Occipital lobe (tissue), 2 donors: ENCODE measurements around the gene HSPA6. TPM values are rescaled to one million over a fixed set of nuclear protein-coding genes. Genes with fewer than 3 reads are reported as not detected.
A peak's percentile ranks its signal among the peaks of the same experiment; 100 is the strongest.
"Not testable (repeated sequence)": the region's sequence is repeated elsewhere in the genome, so short reads cannot be mapped to it uniquely, and the experiment has no call there.

ENCODE experiments used
- DNase-seq: peaks from one replicate; lab custom pipeline; 2025; lab: John Stamatoyannopoulos, UW
- total RNA-seq: library from RNA; depleted of rRNA; stranded (reverse); fragments of >200 nt; gene quantifications from one replicate; pipeline ENCODE4 v1.2.3, GENCODE V29; 2014

The HSPA6 gene
- total RNA-seq, 1 donor from 2014 or later = 0.31 TPM

DNA sequence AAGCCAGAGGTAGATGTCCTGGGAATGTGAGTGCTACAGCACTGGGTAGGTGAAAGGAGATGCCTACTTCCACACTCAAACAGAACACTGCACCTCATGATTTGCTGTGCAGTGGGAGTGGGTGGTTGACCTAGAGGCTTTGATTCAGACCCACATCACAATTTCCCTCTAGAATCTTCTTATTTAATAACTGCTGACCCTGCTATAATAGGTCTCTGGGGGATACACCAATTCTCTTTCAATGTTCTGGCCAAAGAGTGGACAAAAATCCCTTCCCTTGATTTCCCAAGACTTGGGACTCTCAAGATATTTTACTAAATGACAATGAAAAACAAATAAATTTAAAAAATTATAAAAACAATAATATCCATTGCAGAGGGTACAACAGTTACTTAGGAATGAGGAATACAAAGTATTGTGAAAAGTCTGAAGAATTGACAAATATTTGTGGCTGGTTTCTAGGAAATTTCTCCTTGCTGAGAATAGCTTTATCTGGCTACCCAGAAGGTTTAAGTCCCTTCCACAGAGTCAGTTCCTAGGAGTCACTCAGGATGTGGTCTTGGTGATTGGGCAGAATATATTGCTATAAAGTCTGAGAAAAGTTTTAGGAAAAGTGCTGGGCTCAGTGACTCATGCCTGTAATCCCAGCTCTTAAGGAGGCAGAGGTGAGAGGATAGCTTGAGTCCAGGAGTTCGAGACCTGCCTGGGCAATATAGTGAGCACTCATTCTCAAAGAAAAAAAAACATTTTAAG lies 21.5 kb upstream of the HSPA6 start:
- DNase-seq = no peak

DNA sequence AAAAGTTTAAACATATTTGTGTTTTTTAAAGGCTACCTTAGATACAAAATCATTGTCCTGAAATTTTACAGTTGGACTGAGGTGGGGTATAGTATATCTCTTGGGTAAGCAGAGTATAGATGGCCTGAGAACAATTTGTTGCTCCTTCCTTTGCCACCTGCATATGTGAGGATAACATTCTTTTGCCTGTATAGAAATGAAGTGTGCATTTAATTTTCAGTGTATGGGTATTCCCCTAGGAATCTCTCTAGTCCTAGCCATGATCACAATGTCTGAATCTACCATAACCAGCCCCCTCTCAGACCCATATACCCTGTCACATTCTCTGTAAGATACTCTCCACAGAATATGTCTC lies 21.0 kb upstream of the HSPA6 start:
- DNase-seq = no peak

DNA sequence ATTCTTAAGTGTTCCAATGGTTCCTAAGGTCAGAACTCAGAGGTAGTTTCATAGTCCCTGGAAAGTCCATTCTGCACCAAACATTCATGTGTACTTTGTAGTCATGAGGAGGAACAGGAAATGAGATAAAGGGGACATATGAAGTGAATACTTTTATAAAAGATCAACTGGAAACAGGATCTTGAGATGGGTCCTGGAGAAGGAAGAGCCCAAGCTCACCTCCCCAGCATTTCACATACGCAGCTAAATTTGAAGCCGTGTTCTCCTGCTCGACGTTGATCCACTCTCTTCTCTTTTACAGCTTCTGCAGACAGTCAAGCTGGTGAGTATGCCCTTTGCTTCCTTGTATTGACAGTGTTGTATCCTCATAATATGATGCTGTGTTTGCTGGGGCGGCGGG lies 18.7 kb upstream of the HSPA6 start:
- no peak for DNase-seq

DNA sequence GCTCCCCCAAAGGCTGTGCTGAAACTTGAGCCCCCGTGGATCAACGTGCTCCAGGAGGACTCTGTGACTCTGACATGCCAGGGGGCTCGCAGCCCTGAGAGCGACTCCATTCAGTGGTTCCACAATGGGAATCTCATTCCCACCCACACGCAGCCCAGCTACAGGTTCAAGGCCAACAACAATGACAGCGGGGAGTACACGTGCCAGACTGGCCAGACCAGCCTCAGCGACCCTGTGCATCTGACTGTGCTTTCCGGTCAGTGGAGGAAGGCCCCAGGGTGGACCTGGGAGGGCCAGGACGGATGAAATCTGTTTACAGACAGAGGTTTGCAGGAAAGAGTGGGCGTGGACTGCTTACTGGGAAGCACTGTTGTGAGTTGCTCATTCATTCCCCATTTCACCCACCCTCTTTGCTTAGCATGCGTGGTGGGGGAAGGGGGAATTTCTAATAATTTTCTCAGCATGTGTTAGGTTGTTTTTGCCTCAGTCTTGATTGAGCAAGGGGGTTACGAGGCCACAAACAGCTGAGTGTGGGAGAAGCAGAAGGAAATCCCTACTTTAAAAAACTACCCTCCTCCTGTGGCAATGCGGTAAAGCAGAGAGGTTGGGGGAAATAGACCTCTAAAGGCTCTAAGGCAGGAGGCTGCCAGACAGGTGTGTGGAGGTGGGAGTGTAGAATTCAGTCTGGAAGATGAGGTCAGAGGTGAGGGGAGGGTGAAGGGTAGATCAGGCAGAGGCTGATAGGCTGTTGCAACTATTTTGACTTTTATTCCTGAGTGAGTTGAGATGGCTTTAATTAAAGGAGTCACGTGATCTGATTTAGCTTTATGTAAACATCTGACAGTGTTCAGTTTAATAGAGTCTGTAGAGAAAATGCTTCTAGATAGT lies 17.8 kb upstream of the HSPA6 start:
- no peak for DNase-seq

DNA sequence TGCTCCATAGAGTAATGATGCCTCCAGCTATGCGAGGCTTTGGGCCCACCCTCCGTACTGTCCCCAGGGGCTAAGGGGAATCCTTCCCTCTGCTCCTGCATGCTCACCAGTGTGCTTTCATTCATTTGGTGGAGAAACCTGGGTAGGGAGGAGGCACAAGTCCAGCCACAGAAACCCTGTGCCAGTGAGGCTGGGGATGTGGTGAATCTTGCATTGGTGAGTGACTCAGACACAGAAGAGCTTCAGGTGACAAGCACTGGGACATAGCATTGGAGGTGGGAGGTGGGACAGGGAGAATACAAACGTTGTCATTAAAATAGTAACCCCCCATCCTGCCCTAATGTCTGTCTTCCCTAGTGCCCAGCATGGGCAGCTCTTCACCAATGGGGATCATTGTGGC lies 13.9 kb upstream of the HSPA6 start:
- DNase-seq = no peak

DNA sequence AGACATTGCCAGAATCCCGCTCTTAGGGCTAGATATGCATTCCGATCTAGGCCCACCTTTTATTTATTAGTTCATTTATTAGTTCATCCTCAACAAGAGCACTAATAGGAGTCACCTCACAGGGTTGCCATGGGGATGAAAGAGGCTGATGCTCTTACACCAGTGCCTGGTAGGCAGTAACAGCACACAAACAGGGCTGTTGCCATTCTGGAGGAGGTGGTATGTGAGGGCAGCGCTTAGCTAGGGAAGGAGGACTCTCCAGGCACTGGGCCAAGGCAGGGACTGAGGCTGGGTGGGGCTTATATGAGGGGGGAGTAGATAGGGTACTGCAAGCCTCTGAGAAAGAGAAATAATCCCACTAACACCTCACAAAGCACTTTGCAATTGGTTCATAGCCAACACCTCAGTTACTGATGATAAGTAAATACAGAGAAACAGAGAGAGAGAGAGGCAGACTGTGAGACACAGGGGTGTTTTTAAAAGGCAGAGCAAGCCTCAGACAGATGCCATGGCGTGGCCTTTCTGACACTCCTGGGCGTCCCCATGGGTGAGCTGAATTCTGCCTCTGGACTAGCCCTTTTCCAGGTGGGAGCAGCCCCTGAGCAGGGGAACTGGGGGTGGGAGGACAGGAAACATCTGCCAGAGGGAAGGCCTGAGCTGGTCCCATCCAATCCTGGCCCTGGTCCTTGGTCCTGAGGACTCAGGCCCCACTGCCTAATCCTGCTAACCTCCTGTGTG lies 13.2 kb upstream of the HSPA6 start:
- DNase-seq = no peak

DNA sequence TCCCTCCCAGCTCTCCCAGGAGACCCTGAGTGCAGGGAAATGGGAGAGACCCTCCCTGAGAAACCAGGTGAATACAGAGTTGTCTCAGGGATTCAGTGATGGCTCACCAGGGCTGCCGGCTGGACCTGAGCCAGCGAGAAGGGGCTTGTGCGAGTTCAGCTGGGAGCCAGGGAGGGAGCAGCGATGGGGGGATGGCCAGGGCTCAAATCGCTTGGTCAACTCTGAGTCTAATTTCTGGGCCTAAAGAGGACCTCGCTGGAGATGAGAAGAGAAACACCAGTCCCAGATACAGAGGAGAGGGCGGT lies 12.6 kb upstream of the HSPA6 start:
- DNase-seq = no peak

DNA sequence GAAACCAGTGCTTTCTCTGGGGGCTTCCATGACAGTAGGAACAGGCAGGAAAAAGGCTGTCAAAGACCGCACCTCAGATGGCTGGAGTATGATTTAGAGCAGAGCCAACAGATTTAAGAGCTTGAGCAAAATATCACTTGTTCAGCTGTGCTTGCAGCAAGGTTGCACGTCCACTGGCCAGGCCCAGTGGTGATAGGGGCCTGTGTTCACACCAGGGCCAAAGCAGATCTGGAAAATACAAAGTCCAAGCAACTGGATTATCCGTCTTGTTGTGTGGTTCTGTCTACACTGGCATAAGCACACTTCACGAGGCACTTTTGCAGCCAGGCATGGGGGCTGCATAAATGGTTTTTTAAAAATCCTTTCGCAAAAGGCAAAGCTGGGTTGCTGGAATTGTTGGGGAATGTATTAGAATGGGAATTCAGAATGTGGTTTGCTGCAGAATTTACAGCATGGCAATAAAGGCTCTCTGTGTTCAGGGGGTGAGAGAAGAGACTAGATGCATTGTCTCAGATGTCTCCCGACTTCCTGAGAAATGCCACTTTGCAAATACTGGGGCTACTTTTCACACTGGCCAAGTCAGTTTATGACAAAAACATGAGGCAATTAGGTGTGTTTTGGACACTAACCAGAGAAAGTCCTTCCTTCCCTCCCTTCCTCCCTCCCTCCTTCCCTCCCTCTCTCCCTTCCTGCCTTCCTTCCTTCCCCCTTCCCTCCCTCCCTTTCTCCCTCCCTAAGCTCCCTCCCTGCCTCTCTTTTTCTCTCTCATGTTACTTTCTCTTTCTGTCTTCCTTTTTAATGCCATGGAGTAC lies 11.5 kb upstream of the HSPA6 start:
- not testable (repeated sequence) for DNase-seq

DNA sequence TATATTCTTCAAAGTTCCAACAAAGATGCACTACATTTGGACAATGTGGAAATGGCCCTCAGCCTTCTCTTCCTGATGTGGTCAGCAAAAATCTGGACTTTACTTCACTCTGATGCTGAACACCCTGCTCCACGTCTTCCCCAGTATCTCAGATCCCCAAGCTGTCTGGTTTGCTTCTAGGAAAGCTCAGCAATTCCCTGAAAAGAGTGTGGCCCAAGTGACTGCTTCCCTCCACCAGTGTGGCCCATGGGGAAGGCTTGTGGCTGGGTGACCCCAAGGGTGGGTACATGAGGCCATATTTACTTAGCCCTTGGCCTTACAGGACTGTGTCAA lies 10.9 kb upstream of the HSPA6 start:
- DNase-seq = not testable (repeated sequence)

DNA sequence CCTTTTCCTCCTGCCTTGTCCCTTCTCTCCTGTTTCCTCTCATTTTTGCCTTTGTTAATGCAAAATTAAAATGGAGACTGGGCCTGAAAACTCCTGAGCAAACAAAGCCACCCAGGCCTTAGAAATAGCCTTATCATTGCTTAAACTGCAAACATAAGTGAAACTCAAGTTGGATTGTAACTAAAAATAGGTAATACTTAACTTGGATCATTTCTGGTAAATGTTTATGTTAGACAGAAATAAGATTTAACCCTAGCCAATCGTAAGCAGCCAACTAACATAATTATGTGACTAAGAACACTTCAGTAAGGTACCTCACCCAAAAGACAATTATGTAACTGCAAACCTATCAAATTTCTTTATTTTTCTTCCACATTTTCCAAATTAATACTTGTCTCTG lies 10.4 kb upstream of the HSPA6 start:
- DNase-seq = not testable (repeated sequence)

DNA sequence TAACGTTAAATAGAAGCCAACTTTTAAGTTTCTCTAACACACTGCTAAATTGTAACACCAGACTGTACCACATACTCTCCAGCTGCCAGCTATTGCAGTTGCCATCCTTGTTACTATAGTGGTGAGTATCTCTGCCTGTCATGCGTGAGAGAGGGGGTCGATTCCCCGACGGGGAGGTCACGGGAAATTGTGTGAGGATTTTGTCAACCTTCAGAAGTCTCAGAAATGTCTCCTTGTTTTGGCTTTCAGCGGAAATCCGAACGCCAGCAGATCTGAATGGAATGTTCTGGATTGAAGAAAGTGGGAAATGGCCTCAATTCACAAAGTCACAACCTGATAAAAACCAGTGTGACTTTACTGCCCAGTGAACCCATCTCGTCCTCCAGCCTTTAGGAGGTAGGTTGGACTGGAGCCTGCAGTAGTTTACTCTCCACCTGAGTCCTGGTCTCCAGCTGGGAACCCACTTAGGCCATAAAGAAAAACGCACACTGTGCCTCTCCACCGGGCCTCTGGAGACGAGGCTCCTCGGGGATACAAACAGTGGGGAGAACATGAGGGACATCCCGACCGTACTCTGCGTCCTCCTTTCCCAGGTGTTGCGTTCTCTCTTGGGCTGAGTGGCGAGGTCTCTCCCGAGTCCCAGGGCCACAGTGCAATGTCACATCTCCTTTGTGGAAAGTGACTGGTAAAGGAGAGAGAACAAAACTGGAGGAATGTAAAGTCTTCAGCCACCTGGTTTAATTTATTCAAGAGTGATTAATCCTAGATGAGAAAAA lies 1.1 kb upstream of the HSPA6 start:
- not testable (repeated sequence) for DNase-seq

DNA sequence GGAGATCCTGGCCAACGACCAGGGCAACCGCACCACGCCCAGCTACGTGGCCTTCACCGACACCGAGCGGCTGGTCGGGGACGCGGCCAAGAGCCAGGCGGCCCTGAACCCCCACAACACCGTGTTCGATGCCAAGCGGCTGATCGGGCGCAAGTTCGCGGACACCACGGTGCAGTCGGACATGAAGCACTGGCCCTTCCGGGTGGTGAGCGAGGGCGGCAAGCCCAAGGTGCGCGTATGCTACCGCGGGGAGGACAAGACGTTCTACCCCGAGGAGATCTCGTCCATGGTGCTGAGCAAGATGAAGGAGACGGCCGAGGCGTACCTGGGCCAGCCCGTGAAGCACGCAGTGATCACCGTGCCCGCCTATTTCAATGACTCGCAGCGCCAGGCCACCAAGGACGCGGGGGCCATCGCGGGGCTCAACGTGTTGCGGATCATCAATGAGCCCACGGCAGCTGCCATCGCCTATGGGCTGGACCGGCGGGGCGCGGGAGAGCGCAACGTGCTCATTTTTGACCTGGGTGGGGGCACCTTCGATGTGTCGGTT lies 477 bp downstream of the HSPA6 start:
- not testable (repeated sequence) for DNase-seq

DNA sequence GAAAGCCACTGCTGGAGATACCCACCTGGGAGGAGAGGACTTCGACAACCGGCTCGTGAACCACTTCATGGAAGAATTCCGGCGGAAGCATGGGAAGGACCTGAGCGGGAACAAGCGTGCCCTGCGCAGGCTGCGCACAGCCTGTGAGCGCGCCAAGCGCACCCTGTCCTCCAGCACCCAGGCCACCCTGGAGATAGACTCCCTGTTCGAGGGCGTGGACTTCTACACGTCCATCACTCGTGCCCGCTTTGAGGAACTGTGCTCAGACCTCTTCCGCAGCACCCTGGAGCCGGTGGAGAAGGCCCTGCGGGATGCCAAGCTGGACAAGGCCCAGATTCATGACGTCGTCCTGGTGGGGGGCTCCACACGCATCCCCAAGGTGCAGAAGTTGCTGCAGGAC lies 981 bp downstream of the HSPA6 start:
- DNase-seq = not testable (repeated sequence)

DNA sequence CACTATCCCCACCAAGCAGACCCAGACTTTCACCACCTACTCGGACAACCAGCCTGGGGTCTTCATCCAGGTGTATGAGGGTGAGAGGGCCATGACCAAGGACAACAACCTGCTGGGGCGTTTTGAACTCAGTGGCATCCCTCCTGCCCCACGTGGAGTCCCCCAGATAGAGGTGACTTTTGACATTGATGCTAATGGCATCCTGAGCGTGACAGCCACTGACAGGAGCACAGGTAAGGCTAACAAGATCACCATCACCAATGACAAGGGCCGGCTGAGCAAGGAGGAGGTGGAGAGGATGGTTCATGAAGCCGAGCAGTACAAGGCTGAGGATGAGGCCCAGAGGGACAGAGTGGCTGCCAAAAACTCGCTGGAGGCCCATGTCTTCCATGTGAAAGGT lies 1.6 kb downstream of the HSPA6 start:
- not testable (repeated sequence) for DNase-seq

DNA sequence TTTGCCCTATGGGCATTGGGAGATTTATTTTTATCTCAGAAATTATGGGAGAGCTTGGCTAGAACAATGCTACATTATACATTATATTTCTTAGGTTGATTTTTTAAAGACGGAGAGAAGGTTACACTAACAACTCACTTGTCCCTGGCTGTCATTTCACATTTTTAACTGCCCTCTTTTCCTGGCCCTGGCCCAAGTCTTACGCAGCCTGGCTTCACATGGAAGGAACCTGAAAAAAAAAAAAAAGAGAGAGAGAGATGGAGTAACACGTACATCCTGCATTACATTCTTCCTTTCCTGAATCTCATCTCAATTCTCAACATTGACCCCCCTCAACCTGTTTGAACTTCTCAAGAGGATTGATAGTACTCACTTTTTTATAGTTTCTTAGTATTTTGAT lies 4.2 kb downstream of the HSPA6 start:
- DNase-seq = not testable (repeated sequence)

DNA sequence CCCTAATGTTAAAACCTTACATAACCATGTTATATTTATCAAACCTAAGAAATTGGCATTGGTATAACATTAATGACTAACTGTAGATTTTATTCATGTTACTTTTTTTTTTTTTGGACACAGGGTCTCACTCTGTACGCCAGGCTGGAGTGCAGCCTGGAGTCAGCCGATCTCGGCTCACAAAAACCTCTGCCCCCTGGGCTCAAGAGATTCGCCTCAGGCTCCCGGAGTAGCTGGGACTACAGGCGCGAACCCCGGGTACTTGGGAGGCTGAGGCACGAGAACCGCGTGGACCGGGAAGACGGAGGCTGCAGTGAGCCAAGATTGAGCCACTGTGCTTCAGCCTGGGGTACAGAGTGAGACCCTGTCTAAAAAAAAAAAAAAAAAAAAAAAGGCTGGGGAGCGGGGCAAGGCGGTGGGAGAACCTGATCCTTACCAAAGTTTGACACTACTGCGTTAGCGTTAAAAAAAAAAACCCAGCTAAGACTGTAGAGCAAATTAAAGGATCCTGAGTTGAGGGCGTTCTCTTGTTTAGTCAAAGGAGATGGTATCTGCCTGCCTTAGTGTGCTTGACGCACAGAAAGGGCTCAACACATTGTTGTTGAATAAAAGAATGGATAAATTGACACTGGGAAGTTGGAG lies 5.2 kb downstream of the HSPA6 start:
- not testable (repeated sequence) for DNase-seq

DNA sequence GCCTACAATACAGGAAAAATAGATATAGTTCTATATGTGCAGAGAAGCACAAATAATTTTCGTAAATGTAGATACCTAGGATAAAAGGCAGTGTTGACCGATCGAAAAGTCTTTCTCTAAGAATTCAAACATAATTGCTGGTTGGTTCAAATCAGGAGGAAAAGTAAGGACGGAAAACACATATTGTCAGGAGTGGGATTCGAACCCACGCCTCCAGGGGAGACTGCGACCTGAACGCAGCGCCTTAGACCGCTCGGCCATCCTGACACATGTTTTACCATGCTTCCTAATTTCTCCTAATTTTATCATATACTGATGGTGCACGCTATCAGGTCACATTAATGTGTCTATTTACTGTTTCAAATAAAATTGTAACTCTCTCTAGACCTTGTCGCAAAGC lies 5.8 kb downstream of the HSPA6 start:
- peak; percentile 41 for DNase-seq

DNA sequence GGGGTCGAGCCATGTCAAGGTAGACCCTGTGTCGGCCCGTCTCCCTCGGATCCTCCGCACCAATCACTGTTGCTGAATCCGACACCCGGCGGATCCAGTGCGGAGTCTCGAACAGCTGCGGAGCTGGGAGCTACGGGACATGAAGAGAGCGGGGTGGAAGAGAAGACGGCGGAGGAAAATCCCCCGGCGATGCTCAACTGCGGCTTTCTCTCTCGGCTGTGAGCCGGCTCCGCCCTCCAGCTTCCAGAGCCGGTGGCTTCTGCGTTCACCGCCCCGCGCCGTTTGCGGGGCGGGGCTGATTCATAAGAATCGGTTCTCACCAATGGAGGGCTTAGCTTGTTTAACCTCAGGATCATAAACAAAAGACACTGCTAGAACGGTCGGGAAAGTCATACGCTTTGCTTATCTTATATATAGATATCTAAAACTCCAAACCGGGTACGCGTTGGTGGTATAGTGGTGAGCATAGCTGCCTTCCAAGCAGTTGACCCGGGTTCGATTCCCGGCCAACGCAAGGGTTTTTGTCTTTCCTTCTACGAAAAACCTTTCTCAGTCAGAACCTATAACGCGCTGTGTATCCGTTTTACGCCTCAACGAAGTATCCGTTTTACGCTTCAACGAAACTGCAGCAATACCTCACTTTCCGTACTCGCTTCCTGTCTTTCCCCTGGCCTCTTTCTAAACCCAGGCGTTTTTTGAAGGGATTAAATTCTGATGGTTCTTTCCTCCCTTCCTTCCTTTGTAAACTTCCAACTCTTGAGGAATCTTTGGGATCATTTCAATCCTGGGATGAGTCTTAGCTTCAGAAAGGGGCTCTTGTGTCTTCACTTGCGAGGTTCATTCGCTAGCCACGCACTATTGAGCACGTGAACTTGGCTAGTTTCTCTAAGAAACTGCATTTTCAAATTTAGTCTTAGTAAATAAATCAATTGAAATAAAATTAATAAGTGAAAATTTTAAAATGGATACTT lies 6.6 kb downstream of the HSPA6 start:
- peak; percentile 95 for DNase-seq
